H9 (cell line): ENCODE data around the gene MTCP1. TPM values are rescaled to one million over a fixed set of nuclear protein-coding genes. Genes with fewer than 3 reads are reported as not detected.

Experiments
- DNase-seq: peaks from one replicate; pipeline ENCODE4 v3.0.0-alpha.2; 2017
- H2AFZ ChIP-seq: one replicate; pipeline ENCODE4 v1.6.1; 2013; ENCODE audit warnings: mild to moderate bottlenecking, low read length, control low read depth, moderate library complexity
- H2AK5ac ChIP-seq: 2 replicates; pipeline ENCODE4 v1.6.1; 2013; ENCODE audit warnings: low read length, control low read depth, mixed read lengths; ENCODE audit not compliant: insufficient read length
- H2BK120ac ChIP-seq: one replicate; pipeline ENCODE4 v1.6.1; 2013; ENCODE audit warnings: low read depth, mild to moderate bottlenecking, low read length, control low read depth, inconsistent platforms; ENCODE audit not compliant: poor library complexity, severe bottlenecking
- H2BK12ac ChIP-seq: 2 replicates; pipeline ENCODE4 v1.6.1; 2013; ENCODE audit warnings: low read length, control low read depth, mixed read lengths, low read depth; ENCODE audit not compliant: insufficient read length
- H2BK15ac ChIP-seq: 2 replicates; pipeline ENCODE4 v1.6.1; 2013; ENCODE audit warnings: low read depth, low read length, control low read depth
- H2BK20ac ChIP-seq: one replicate; pipeline ENCODE4 v1.6.1; 2013; ENCODE audit warnings: low read depth, mild to moderate bottlenecking, low read length, control low read depth, inconsistent platforms; ENCODE audit not compliant: poor library complexity, severe bottlenecking
- H2BK5ac ChIP-seq: 2 replicates; pipeline ENCODE4 v1.6.1; 2013; ENCODE audit warnings: low read length, control low read depth, mixed read lengths; ENCODE audit not compliant: insufficient read length
- H3K14ac ChIP-seq: 2 replicates; pipeline ENCODE4 v1.6.1; 2013; ENCODE audit warnings: low read length, control low read depth; ENCODE audit not compliant: insufficient read depth
- H3K18ac ChIP-seq: 2 replicates; pipeline ENCODE4 v1.6.1; 2013; ENCODE audit warnings: low read depth, mild to moderate bottlenecking, mixed read lengths, low read length, control low read depth; ENCODE audit not compliant: insufficient read length
- H3K23ac ChIP-seq: 2 replicates; pipeline ENCODE4 v1.6.1; 2013; ENCODE audit warnings: low read length, control low read depth, mixed read lengths, low read depth; ENCODE audit not compliant: insufficient read length
- H3K23me2 ChIP-seq: 2 replicates; pipeline ENCODE4 v1.6.1; 2013; ENCODE audit warnings: low read depth, mild to moderate bottlenecking, mixed read lengths, low read length, control low read depth; ENCODE audit not compliant: insufficient read length, poor library complexity, severe bottlenecking
- H3K27ac ChIP-seq: 2 replicates; pipeline ENCODE4 v1.5.1; 2013; ENCODE audit warnings: low read length, control low read depth, mixed read lengths, low read depth; ENCODE audit not compliant: insufficient read length
- H3K27me3 ChIP-seq: 2 replicates; pipeline ENCODE4 v1.6.1; 2013; ENCODE audit warnings: low read length, control low read depth, inconsistent platforms; ENCODE audit not compliant: insufficient read depth
- H3K4ac ChIP-seq: 2 replicates; pipeline ENCODE4 v1.6.1; 2013; ENCODE audit warnings: low read depth, mild to moderate bottlenecking, control low read depth, inconsistent platforms, low read length, moderate library complexity
- H3K4me1 ChIP-seq: 2 replicates; pipeline ENCODE4 v1.6.1; 2013; ENCODE audit warnings: low read length, control low read depth, inconsistent platforms; ENCODE audit not compliant: insufficient read depth
- H3K4me2 ChIP-seq: 2 replicates; pipeline ENCODE4 v1.6.1; 2013; ENCODE audit warnings: low read length, control low read depth, mixed read lengths; ENCODE audit not compliant: insufficient read length, insufficient read depth
- H3K56ac ChIP-seq: 2 replicates; pipeline ENCODE4 v1.6.1; 2013; ENCODE audit warnings: low read depth, mild to moderate bottlenecking, mixed read lengths, low read length, control low read depth; ENCODE audit not compliant: insufficient read length
- H3K79me1 ChIP-seq: 2 replicates; pipeline ENCODE4 v1.6.1; 2013; ENCODE audit warnings: low read depth, mild to moderate bottlenecking, moderate library complexity, low read length, control low read depth, inconsistent platforms; ENCODE audit not compliant: insufficient read depth, poor library complexity, severe bottlenecking
- H3K79me2 ChIP-seq: 2 replicates; pipeline ENCODE4 v1.6.1; 2013; ENCODE audit warnings: low read length, control low read depth, inconsistent platforms; ENCODE audit not compliant: insufficient read depth
- H3K9ac ChIP-seq: 2 replicates; pipeline ENCODE4 v1.6.1; 2013; ENCODE audit warnings: low read length, control low read depth, mixed read lengths; ENCODE audit not compliant: insufficient read length; ENCODE audit errors: extremely low read depth
- H3K9me3 ChIP-seq: one replicate; pipeline ENCODE4 v1.6.1; 2013; ENCODE audit warnings: low read depth, low read length, inconsistent platforms; ENCODE audit not compliant: control insufficient read depth
- H3T11ph ChIP-seq: one replicate; pipeline ENCODE4 v1.6.1; 2013; ENCODE audit warnings: mild to moderate bottlenecking, low read length, control low read depth, inconsistent platforms
- H4K20me1 ChIP-seq: one replicate; pipeline ENCODE4 v1.6.1; 2013; ENCODE audit not compliant: control insufficient read depth, insufficient read length, insufficient read depth
- H4K5ac ChIP-seq: 2 replicates; pipeline ENCODE4 v1.6.1; 2013; ENCODE audit warnings: low read depth, mild to moderate bottlenecking, mixed read lengths, low read length, control low read depth; ENCODE audit not compliant: insufficient read length
- H4K8ac ChIP-seq: replicated peaks from 2 replicates; pipeline ENCODE4 v1.6.1; 2013; ENCODE audit warnings: low read length, control low read depth, mixed read lengths, low read depth; ENCODE audit not compliant: insufficient read length
- H4K91ac ChIP-seq: 2 replicates; pipeline ENCODE4 v1.6.1; 2013; ENCODE audit warnings: low read depth, mild to moderate bottlenecking, moderate library complexity, mixed read lengths, low read length, control low read depth; ENCODE audit not compliant: insufficient read length
- H3K27ac Mint-ChIP-seq, 3 experiments: 2 replicates in 2 of 3; 3 replicates in 1 of 3; pipeline ENCODE4 v1.8.0; 2020 to 2021; ENCODE audit warnings: mixed read lengths in 3 of 3, mild to moderate bottlenecking in 1 of 3, moderate library complexity in 1 of 3
- H3K27me3 Mint-ChIP-seq: 2 replicates; pipeline ENCODE4 v1.8.0; 2021; ENCODE audit warnings: low read depth, mild to moderate bottlenecking, moderate library complexity, mixed read lengths
- H3K36me3 Mint-ChIP-seq, 3 experiments: 2 replicates in 2 of 3; 3 replicates in 1 of 3; pipeline ENCODE4 v1.8.0; 2020 to 2021; ENCODE audit warnings: low read depth in 3 of 3, mixed read lengths in 3 of 3; ENCODE audit not compliant: insufficient read depth in 1 of 3
- H3K4me1 Mint-ChIP-seq, 2 experiments: 2 replicates each; pipeline ENCODE4 v1.8.0; 2020; ENCODE audit warnings: mixed read lengths in 2 of 2
- H3K4me3 Mint-ChIP-seq, 2 experiments: 2 replicates in 1 of 2; 3 replicates in 1 of 2; pipeline ENCODE4 v1.8.0; 2020 to 2021; ENCODE audit warnings: mild to moderate bottlenecking in 2 of 2, mixed read lengths in 2 of 2, moderate library complexity in 1 of 2
- H3K9me3 Mint-ChIP-seq, 2 experiments: 2 replicates in 1 of 2; 3 replicates in 1 of 2; pipeline ENCODE4 v1.8.0; 2020; ENCODE audit warnings: mild to moderate bottlenecking in 2 of 2, mixed read lengths in 2 of 2, moderate library complexity in 1 of 2
- CTCF ChIP-seq: fragments of 200-600 bp; sonication (generic); conservative IDR thresholded peaks from 3 replicates; pipeline ENCODE4 v1.8.0; 2021; ENCODE audit warnings: antibody characterized with exemption, mild to moderate bottlenecking
- WGBS: extraction: QIAGEN DNeasy Blood & Tissue Kit; methylation state at CpG from one replicate; pipeline ENCODE4 v1.1.7; 2013; ENCODE audit warnings: missing lambda C conversion rate, low lambda C conversion rate, mixed read lengths; ENCODE audit not compliant: insufficient read length; ENCODE audit errors: extremely low coverage; 5-methylcytosine and 5-hydroxymethylcytosine counted together
- total RNA-seq: library from RNA; stranded (reverse); gene quantifications from 2 replicates; pipeline ENCODE4 v1.2.1, GENCODE V29; 2021

The MTCP1 gene
- total RNA-seq, 1 experiment from 2014 or later = 21.4 TPM

DNA sequence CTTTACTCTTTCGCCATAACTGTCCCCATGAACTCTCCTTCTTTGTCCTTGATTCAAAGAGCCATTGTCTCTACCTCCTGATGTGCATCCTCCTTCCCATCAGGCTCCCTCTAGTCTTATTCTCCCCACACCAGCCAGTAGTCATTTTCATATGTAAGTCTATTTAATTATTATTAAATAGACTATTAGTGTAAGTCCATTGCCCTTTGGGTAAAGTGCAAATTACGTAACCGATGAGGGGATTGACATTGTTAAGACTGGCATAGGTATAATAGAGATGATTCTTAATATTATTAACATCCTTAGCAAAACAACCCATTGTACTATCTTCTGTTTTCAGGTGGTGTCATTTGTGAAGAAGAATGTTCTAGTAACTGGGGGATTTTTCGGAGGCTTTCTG, 16.7 kb downstream of the MTCP1 start:
- H3K27ac Mint-ChIP-seq = no peak overlapping the region
- Histone ChIP-seq H3K9ac (no peak overlapping the region), H2AK5ac (no peak overlapping the region), H2BK20ac (no peak overlapping the region), H3T11ph (no peak overlapping the region), H3K23me2 (no peaks in the 10 kb centered on the region), H3K14ac (no peak overlapping the region), H2BK120ac (no peak overlapping the region), H3K4ac (no peak overlapping the region), H3K4me2 (no peak overlapping the region), H3K23ac (no peak overlapping the region), H4K91ac (no peak overlapping the region), H2BK15ac (no peak overlapping the region), H3K56ac (no peak overlapping the region), H3K4me1 (no peaks in the 10 kb centered on the region), H3K18ac (no peak overlapping the region), H4K8ac (no peak overlapping the region), H3K79me2 (no peaks in the 10 kb centered on the region), H3K9me3 (peaks cover 28% of the 10 kb centered on the region), H3K79me1 (no peaks in the 10 kb centered on the region), H4K20me1 (no peaks in the 10 kb centered on the region), H4K5ac (no peak overlapping the region), H3K27me3 (no peaks in the 10 kb centered on the region), H2BK12ac (no peak overlapping the region), H2AFZ (no peak overlapping the region), H3K27ac (no peak overlapping the region), H2BK5ac (no peak overlapping the region)
- peaks cover under 1 to 4% of the 10 kb centered on the region in 2 experiments; a peak in 2 of 4 replicates for H3K4me1 Mint-ChIP-seq
- DNase-seq = no peak
- TF ChIP-seq CTCF = no peak
- no CpG with 5 or more reads among the region's 4 CpGs for WGBS
- H3K4me3 Mint-ChIP-seq = no peak overlapping the region
- H3K27me3 Mint-ChIP-seq = peaks cover 2% of the 10 kb centered on the region; the same call in 1 of the 2 replicates
- H3K36me3 Mint-ChIP-seq = peaks cover 4 to 24% (median 12%) of the 10 kb centered on the region in 3 experiments; a peak in 4 of 7 replicates
- H3K9me3 Mint-ChIP-seq = peaks cover 63 to 75% of the 10 kb centered on the region in 2 experiments
